Stimulated activated CD8-positive, alpha-beta memory T cell treated with anti-CD3 and anti-CD28 coated beads, Interleukin-7, amount 100 ng/mL, for 24 hours (primary cell): ENCODE measurements around the gene AZU1.

Experiments used
- DNase-seq: peaks from one replicate; pipeline ENCODE4 v3.0.0-alpha.2; 2020; ENCODE audit warnings: low read depth

Gene AZU1, protein sequence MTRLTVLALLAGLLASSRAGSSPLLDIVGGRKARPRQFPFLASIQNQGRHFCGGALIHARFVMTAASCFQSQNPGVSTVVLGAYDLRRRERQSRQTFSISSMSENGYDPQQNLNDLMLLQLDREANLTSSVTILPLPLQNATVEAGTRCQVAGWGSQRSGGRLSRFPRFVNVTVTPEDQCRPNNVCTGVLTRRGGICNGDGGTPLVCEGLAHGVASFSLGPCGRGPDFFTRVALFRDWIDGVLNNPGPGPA

DNA sequence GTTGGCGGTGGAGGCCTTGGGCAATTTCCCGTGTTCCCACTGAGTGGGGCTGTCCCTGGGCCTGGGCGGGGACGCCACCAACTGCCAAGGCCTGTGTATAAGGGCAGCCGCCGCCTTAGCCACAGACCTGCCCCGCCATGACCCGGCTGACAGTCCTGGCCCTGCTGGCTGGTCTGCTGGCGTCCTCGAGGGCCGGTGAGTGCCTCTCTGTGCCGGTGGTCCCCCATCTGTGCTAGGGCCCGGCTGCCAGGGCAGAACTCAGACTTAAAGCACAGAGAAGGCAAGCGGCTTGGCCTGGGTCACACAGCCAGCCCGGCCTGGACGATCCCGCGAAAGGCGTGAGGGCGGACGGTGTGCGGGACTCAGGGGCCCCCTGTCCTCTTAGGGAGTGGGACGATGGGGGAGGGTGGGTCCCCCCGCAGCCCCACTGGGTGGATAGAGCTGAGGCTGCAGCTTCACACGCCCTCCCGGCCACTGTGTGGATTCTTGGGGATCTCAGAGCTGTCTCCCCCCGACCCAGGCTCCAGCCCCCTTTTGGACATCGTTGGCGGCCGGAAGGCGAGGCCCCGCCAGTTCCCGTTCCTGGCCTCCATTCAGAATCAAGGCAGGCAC, at the start of gene AZU1:
Gene AZU1 (plus strand): TSS at position 128 of the 612 bp plus-strand sequence. CDS start 10 bp downstream, at position 138.
- DNase-seq, result no peak

DNA sequence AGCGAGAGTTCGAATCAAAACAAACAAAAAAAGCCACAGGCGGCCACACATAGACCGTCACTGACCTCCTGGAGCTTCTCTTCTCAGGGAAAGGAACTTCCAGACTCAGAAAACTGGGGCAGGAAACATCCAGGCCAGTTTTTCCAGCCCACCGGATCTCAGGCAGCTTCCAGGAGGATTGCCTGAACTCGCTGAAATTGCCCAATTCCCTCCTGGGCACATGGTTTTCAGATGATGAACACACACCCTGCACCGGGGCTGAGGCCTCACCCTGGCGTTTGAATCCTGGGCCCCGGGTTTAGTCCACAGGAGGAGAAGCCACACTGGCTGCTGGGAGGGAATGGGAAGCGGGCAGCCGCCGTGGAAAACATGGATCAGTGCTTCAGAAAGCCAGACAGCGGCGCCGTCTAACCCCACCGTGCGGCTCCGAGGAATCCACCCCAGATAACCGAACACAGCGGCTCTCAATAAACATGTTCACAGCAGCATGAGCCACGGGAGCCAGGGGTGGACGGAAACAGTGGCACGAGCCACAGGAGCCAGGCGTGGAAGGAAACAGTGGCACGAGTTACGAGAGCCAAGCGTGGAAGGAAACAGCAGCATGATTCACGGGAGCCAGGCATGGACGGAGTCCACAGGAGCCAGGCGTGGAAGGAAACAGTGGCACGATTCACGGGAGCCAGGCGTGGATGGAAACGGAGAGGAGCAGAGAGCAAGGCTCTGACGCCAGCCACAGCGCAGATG, 48.6 kb upstream of the AZU1 start:
- no peak for DNase-seq

DNA sequence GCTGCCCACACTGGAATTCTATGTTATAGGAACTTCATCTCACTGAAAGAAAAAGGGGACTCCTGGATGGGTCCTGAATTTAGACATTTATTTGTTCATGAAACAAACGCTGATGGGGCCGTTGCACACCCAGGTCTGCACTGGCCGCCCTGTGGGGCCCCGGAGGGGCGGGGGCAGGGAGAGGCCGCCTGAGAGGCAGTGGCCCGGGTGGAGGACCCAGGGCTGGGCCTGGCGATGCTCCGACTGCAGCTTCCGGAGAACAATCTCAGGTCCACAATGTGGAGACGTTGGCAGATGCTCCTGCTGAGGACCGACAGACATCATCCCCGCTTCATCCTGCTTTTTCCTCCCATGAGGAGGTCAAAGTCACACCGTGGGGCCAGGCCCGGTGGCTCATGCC, 46.7 kb upstream of the AZU1 start:
- DNase-seq, result no peak

DNA sequence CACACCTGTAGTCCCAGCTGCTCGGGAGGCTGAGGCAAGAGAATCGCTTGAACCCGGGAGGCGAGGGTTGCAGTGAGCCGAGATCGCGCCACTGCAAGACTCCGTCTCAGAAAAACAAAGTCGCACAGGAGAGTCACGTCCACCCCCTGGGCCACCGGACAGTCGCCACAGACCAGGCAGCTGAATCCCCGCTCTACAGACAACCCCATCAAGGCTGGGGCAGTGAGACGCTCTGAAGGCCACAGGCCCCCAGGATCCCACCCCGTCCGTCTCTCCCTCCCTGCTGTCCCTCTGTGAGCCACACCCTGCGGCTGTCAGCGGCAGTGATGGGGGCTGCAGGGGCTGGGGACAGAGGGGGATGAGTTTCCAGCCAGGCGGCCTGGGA, 45.8 kb upstream of the AZU1 start:
- DNase-seq, result no peak

DNA sequence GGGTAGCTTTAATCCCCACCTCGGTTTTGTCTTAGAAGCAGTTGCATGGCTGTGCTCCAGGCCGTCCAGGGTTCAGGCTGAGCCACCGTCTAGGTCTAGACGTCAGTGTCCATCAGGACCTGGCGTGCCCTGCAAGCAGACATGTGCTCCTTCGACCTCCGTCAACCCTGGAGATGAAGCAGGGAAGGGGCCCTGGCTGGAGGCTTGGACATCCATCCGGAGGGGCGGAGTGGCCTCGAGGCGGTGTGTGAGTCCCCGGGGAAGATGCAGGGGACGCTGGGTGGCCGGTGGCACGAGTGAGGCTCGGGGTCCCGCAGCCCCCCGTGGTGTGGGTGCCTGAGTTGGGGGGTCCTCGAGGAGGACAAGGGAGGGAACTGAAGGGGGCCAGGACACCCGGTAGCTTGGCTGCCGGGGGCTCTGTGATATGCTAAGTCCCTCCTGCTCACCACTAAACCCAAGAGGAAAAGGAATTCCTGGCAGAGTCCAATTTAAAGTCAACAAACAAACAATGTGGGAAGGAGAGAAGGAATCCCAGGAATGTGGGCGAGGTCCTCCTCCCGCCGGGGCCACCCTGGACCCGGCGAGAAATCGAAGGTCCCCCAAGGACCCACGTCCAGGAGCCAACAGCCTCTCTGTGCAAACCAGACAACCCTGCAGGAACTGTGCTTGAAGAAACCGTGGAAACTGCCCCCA, 45.3 kb upstream of the AZU1 start:
- no peak for DNase-seq

DNA sequence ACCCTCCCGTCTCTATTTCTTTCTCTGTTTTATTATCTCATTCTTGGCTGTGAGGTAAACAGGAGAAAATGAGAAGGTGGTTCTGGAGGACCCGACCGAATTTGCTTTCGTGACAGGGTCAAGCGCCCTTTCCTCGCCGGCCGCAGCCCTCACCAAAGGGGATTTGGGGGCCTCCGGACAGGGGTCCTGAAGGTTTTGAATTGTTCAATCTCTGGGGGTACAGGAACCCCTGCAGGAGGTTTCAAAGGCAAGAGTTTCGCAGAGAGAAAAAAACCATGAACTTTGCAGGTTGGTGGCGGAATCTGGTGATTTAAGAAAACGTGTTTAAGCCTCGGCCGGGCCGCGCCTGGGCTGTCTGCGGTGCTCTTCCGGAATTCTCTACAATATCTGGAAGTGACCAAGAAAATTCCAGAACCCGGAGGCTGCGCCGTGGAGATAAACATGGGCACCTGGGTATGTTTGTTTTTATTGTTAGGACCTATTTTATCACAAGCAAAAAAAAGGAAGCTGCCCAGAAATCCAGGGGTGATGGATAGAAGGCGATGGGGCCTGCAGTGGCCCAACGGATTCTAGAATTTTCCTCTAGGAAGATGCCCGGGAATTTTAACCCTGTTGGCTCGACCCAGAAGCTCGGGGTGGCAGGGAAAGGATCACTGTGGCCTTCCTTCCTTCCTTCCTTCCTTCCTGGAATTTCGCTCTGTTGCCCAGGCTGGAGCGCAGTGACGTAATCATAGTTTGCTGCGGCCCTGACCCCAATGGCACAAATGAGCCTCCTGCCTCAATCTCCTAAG, 44.6 kb upstream of the AZU1 start:
- DNase-seq, result no peak

DNA sequence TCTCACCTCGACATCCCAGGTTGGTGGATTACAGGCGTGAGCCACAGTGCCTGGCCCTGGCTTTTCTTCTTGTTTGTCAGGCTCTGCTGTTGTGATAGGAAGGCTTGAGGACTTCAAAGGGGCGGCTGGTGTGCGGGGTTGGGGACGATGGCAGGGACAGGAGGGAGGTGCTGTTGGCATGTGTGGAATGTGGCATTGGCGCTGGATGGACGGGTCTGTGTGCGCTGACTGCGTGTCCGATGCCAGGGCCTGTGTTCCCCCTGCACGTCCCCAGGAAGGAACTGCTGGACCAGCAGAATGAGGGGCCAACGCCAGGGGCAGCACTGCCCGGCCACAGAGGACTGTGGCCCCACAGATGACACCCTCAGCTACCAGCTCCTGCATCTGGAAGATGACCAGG, 43.1 kb upstream of the AZU1 start:
- no peak for DNase-seq

DNA sequence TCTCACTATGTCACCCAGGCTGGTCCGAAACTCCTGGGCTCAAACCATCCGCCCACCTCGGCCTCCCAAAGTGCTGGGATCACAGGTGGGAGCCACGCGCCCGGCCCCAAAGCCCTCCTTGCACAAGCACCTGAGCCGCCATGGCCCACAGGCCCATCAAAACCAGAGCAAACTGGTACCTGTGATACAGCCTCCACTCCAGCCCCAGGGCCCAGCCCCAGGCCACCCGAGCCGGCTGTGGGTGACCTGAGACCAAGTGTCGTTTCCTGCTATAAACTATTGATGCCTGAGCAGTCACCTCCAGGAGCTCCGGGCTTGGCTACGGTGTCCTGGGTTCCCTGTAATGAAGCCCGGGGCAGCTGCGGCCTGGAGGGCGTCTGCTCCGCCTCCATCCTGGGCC, 40.1 kb upstream of the AZU1 start:
- DNase-seq, result no peak

DNA sequence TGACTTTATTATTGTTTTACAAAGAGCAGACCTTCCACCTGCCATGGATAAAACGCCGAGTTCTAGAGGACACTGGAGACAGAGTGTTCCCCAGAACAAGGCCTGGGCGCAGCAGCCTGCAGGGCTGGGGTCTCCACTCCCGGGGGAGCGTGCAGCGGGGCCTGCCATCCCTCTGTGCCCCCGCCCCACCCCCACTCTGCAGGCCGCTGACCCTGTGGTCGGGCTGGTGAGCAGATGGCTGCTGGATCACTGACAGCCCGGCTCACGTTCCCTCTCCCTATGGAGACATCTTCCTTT, 39.0 kb upstream of the AZU1 start:
- no peak for DNase-seq

DNA sequence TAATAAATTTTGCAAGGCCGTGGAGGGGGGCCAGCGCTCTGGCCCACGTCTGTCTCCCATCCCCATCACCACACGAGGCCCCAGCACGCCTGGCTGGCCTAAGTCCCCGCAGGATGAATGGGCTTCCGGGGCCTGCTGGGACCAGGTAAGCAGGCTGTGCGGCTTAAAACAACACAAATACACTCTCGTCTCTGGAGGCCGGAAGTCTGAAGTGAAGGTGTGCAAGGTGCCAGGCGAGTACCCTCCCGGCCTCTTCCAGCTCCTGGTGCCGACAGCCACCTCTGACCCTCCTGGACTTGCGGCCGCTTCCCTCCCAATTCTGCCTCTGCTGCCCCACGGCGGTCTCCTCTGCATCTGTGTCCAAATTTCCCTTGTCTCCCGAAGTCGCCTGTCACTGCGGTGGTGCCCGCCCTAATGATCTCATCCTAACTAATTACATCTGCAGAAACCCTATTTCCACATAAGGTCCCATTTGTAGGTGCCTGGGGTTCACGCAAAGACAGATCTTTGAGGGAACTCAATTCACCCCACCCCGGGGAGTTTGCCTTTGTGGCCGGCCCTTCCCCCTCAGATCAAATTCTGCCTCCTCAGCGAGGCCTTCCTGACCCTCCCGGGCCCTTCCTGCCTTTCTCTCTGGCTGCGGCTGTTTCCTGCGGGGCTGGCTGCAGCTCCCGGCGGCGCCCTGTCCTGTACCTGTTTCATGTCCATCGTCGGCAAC, 38.5 kb upstream of the AZU1 start:
- no peak for DNase-seq

DNA sequence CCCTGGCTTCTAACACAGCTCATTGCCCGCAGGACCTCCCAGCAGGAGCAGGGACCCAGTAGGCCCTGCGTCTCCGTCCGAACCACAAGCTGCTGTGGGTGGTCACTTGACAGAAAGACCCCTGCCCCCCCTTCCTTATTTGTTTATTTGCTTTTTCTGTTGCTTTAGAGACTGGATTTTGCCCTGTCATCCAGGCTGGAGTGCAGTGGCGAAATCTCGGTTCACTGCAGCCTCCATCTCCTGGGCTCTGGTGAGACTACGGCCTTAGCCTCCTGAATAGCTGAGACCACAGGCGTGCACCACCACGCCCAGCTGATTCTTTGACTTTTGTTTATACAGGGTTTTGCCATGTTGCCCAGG, 38.0 kb upstream of the AZU1 start:
- DNase-seq, result no peak

DNA sequence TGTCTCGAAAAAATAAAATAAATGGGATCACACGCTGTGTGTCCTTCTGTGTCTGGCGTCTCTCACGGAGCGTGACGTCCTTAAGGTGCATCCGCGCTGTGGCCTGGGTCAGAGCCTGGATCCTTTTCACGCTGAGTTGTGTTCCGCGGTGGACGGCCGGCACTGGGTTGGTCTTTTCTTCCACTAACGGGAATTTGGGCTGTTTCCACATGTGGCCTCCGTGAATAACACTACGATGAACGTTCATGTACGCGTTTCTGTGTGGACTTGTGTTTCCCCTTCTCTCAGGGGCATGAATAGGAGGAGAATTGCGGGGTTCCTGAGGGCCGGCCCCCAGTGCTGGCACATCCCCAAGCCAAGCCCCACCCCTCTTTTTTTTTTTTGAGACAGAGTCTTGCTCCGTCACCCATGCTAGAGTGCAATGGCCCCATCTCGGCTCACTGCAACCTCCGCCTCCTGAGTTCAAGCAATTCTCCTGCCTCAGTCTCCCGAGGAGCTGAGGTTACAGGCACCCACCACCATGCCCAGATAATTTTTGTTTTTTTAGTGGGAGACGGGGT, 36.5 kb upstream of the AZU1 start:
- DNase-seq, result no peak

DNA sequence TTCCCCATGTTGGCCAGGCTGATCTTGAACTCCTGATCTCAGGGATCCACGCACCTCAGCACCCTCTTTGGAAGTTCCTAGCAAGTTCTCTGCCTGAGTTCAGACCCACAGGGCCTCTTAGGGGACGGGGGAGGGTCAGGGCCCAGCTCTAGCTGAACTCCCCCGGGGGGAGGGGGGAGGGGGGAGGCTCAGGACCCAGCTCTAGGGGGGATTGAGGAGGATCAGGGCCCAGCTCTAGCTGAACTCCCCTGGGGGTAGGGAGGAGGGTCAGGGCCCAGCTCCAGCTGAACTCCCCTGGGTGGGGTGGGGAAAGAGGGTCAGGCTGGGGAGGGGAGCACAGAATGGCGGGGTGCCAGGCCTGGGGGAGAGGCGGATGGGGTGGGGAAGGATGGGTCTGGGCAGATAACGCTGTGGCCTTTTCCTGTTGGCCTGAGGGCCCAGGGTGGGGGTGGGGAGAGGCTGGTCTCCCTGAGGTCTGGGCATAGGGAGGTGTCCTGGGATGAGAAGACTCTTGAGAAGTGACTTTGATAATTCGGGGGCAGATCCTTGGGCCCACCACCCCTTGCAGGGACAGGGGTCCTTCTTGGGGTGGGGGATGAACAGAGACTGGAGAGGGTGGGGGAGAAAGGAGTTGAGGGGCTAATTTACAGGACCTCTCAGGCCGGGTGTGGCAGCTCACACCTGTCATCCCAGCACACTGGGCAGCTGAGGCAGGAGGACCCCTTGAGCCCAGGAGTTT, 35.9 kb upstream of the AZU1 start:
- no peak for DNase-seq

DNA sequence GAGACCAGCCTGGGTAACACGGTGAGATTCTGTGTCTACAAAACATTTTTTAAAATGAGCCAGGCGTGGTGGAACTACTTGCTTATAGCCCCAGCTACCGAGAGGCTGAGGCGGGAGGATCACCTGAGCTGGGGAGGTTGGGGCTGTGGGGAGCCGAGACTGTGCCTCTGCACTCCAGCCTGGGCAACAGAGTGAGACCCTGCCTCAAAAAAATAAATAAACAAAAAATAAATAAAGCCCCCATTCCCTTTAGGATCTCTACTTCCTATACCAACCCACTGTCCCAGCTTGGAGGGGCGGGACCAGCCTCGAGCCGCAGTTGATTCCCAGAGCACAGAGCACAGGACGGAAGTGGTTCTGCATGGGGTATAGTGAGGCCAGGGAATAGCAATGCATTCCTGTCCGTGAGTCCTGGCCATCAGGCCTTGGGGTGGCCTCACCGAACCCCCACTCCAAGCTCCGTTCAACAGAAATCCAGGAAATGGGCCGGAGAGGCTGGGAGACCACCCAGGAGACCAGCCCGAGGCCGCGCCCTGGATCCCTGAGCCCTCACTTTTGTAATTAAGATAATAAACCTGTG, 35.2 kb upstream of the AZU1 start:
- no peak for DNase-seq

DNA sequence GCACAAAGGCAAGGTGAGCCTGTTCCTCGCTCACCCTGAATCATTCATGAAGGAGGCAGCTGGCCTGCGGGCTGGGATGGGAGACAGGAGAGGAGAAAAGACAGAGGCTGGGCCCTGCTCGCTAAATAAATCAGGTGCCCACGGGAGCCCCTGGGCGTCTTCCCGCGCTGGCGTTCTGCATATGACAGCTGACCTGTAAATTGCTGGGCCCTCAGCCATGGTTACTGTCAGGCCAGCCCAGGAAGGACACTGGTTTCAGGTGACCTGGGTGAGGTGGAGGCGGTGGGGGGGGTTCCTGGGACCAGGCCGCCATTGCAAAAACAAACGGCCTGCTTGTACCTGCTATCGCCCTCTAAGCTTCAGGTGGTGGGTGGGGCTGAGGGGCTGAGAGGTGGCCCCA, 33.8 kb upstream of the AZU1 start:
- DNase-seq, result no peak

DNA sequence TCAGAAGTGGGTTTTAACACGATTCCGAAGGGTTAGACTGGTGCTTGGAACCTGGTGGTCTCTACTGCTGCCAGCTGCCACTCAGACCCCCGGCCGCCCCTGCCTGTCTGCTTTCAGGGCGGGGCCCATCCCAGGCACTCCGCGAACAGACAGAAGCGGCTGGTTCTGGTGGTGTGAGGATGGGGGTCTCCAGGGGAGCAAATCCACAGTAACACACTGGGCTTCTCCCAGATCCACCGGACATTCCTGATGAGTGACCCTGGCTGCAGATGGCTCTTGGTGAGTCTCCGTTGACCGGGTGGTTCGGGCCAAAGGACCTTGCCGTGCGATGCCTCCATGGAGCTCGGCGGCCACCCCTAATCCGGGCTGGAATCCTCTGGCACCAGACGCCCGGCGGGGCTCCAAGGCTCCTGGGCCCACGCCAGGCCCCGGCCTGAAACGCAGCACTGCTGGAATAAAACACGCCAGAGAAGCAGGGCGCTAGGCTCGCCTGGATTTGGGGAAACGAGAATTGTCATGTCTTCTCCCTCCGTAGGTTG, 32.5 kb upstream of the AZU1 start:
- no peak for DNase-seq

DNA sequence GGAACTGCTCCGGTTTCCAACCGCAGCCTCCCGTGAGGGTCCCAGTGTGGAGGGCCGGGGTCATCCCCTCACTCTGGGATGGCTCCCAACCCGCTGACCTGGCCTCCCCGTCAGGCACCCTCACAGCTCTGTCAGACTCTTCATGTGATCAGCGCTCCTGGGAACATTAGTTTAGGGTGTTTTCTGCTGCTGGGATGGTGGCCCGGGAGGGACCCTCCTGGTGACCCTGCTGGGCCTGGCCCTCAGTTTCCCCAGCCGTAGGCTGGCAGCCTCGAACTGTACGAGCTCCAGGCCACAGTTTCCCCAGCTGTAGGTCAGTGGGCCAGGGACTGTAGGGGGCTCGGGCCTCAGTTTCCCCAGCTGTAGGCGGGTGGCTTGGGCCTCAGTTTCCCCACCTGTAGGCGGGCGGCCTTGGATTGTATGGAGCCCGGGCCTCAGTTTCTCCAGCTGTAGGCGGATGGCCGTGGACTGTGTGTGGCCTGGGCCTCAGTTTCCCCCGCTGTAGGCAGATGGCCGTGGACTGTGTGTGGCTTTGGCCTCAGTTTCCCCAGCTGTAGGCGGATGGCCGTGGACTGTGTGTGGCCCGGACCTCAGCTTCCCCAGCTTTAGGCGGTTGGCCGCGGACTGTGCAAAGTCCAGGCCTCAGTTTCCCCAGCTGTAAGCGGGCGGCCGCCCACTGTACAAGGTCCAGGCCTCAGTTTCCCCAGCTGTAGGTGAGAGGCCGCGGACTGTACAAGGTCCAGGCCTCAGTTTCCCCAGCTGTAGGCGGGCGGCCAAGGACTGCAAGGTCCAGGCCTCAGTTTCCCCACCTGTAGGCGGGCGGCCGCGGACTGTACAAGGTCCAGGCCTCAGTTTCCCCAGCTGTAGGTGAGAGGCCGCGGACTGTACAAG, 31.7 kb upstream of the AZU1 start:
- no peak for DNase-seq

DNA sequence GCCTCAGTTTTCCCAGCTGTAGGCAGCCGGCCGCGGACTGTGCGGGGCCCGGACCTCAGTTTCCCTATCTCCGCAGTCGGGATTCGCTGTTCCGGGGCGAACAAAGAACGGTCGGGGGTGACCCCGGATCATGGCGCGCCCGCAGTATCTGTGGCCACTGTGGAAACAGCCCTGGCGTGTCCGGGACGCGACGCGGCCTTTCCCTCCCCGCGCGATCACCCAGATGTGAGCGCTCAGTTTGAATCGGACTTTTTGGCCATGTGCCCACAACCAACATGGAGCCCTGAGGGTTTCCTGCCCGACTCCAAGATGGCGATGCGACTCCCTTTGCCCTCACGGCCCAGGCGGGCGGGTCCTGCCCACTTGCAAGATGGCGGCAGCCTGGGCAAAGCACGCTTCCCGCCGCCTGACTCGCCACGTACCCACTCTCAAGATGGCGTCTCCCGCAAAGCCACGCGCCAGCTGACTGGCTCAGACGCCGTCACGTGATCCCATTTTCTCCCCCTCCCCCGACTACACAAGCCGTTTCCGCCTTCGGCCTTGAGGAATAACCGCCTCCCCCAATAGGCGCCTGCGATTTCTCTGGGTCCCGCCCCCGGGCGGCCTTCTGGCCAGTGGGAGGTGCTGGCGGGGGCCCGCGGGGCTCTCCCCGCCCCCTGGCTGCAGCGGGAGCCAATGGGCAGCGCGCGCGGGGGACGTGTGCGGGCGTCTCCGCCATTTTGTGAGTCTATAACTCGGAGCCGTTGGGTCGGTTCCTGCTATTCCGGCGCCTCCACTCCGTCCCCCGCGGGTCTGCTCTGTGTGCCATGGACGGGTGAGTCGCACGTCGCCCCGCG, 30.7 kb upstream of the AZU1 start, which contains the start of gene PTBP1:
Gene PTBP1 (plus strand): TSS at position 761 of the 836 bp plus-strand sequence. CDS start 46 bp downstream, at position 807.
- peak; percentile 98 for DNase-seq
